Sigmoid colon (tissue), 4 donors: ENCODE measurements around the gene ATP10A.

Source experiments
- CTCF ChIP-seq, 4 experiments: fragments of 450-650 bp in 3 of 4; fragments of 200-600 bp in 1 of 4; IDR thresholded peaks; one replicate each; pipeline ENCODE4 v1.5.1; 2016 to 2019; ENCODE audit warnings: antibody characterized with exemption in 4 of 4, mild to moderate bottlenecking in 3 of 4, moderate library complexity in 2 of 4
- EP300 ChIP-seq, 4 donors: sonication (generic); formaldehyde crosslinking; IDR thresholded peaks; one replicate each; pipeline ENCODE4 v1.6.1; 2017; ENCODE audit warnings: antibody characterized with exemption in 4 of 4
- POLR2A ChIP-seq, 2 donors: fragments of 450-650 bp; IDR thresholded peaks; one replicate each; pipeline ENCODE4 v1.6.1; 2016; ENCODE audit warnings: antibody characterized with exemption in 2 of 2, mild to moderate bottlenecking in 2 of 2, moderate library complexity in 2 of 2
- POLR2AphosphoS5 ChIP-seq, 4 donors: sonication (generic); formaldehyde crosslinking; IDR thresholded peaks; one replicate each; pipeline ENCODE4 v1.6.1; 2017; ENCODE audit warnings: antibody characterized with exemption in 4 of 4

DNA sequence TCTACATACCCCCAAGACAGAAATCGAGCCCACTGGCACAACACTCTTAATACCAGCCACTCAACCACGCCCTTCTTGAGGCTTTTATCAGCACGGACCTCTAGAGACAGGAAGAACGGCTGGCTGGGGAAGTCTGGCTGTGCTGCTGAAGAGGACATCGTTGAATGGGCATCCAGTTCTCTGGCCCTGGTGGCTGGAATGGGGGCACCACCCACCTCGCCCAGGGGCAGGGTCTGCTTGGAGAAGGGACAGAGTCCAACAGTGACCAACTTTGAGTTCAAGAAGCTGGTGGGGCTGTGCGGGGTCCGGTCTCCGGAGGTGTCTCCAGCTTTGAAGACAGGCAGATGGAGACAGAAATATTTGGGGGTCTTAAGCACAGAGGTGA is 77.5 kb downstream of the ATP10A start:
- no peak for TF ChIP-seq EP300 (IDR thresholded peaks at IDR 0.05)
- no peak for TF ChIP-seq CTCF (IDR thresholded peaks at IDR 0.05)
- TF ChIP-seq POLR2AphosphoS5 (IDR thresholded peaks at IDR 0.05): no peak
- no peak for TF ChIP-seq POLR2A (IDR thresholded peaks at IDR 0.05)
